Activated T-cell treated with anti-CD3 and anti-CD28 coated beads, Interleukin-2, amount 50 U/mL, for 48 hours (primary cell): ENCODE results near the gene PILRA.
"Not testable (repeated sequence)": the region's sequence is repeated elsewhere in the genome, so short reads cannot be mapped to it uniquely, and the experiment has no call there.

Experiments used
- DNase-seq, 2 experiments: peaks; one replicate each; pipeline ENCODE4 v3.0.0-alpha.2; 2020

The PILRA gene

GRCh38 chr7:100435401-100436304 is 62.4 kb downstream of the PILRA start:
- peak; percentile 66 to 71 for DNase-seq

- no peak for DNase-seq
These were observed 64.1 kb downstream of the PILRA start for GRCh38 chr7:100437150-100438100.

- no peak for DNase-seq
These were observed 64.9 kb downstream of the PILRA start for GRCh38 chr7:100438172-100438571.

- DNase-seq = not testable (repeated sequence)
These were observed 65.4 kb downstream of the PILRA start for GRCh38 chr7:100438731-100439130.

GRCh38 chr7:100439244-100439643 is 66.0 kb downstream of the PILRA start:
- not testable (repeated sequence) for DNase-seq

- no peak for DNase-seq
These were observed 68.6 kb downstream of the PILRA start for GRCh38 chr7:100441641-100442535.

- no peak for DNase-seq
These were observed 70.0 kb downstream of the PILRA start for GRCh38 chr7:100443096-100443840.

GRCh38 chr7:100444311-100445278 is 71.3 kb downstream of the PILRA start:
- peak in 1 of 2 experiments; percentile 33 for DNase-seq

GRCh38 chr7:100446040-100446439 is 72.8 kb downstream of the PILRA start:
- no peak for DNase-seq

GRCh38 chr7:100447363-100447762 is 74.1 kb downstream of the PILRA start:
- not testable (repeated sequence) for DNase-seq

GRCh38 chr7:100449190-100449795 is 76.0 kb downstream of the PILRA start:
- no peak for DNase-seq
